Tibial nerve (tissue), 4 donors: ENCODE data around the gene ARHGAP21. TPM values are rescaled to one million over a fixed set of nuclear protein-coding genes. Genes with fewer than 3 reads are reported as not detected.

Source experiments
- DNase-seq, 2 donors: peaks; one replicate each; pipeline ENCODE4 v3.0.0-alpha.2; 2019; ENCODE audit warnings: low spot score in 2 of 2
- H3K27ac ChIP-seq, 4 donors: fragments of 200-600 bp; sonication (generic) in 3 of 4; one replicate each; pipeline ENCODE4 v1.5.1; 2017 to 2019; ENCODE audit warnings: mild to moderate bottlenecking in 1 of 4
- H3K27me3 ChIP-seq, 2 donors: fragments of 200-600 bp; sonication (generic) in 1 of 2; one replicate each; pipeline versions ENCODE4 v1.5.1 to v1.6.0; 2017 to 2019
- H3K36me3 ChIP-seq, 3 donors: fragments of 200-600 bp; sonication (generic); one replicate each; pipeline ENCODE4 v1.5.1; 2018 to 2019
- H3K4me1 ChIP-seq, 4 donors: fragments of 200-600 bp; sonication (generic) in 3 of 4; one replicate each; pipeline ENCODE4 v1.5.1; 2017 to 2019
- H3K4me3 ChIP-seq, 4 donors: fragments of 200-600 bp; sonication (generic) in 3 of 4; one replicate each; pipeline ENCODE4 v1.5.1; 2017 to 2019; ENCODE audit warnings: mild to moderate bottlenecking in 1 of 4, moderate library complexity in 1 of 4
- H3K9me3 ChIP-seq, 4 donors: fragments of 200-600 bp; sonication (generic) in 3 of 4; one replicate each; pipeline ENCODE4 v1.5.1; 2017 to 2019
- EP300 ChIP-seq, 2 donors: sonication (generic); formaldehyde crosslinking; IDR thresholded peaks; one replicate each; pipeline ENCODE4 v1.6.1; 2017; ENCODE audit warnings: antibody characterized with exemption in 2 of 2, mild to moderate bottlenecking in 1 of 2
- POLR2A ChIP-seq, 2 donors: fragments of 450-650 bp; IDR thresholded peaks; one replicate each; pipeline ENCODE4 v1.6.1; 2017; ENCODE audit warnings: antibody characterized with exemption in 2 of 2, mild to moderate bottlenecking in 2 of 2, moderate library complexity in 2 of 2
- WGBS, 2 donors: methylation state at CpG; one replicate each; pipeline ENCODE4 v1.1.5; 2018; 5-methylcytosine and 5-hydroxymethylcytosine counted together
- small RNA-seq: library from RNA; depleted of rRNA; stranded (forward); fragments of <200 nt; gene quantifications from one replicate; pipeline ENCODE3, GENCODE V24; 2016
- total RNA-seq, 4 donors: library from RNA; depleted of rRNA; stranded (reverse); fragments of >200 nt; gene quantifications; one replicate each; pipeline ENCODE4 v1.1.0, GENCODE V29; 2016
- TF ChIP-seq, protein P1 (sequence below), 5 experiments: fragments of 200-600 bp in 3 of 5; fragments of 450-650 bp in 2 of 5; sonication (generic) in 3 of 5; IDR thresholded peaks; one replicate each; pipeline ENCODE4 v1.5.1; 2016 to 2019; ENCODE audit warnings: antibody characterized with exemption in 5 of 5, mild to moderate bottlenecking in 3 of 5, moderate library complexity in 2 of 5

The ARHGAP21 gene
- total RNA-seq, 4 donors from 2014 or later, result 56.7 to 116 (median 80.2) TPM

- Histone ChIP-seq H3K9me3 (no peaks in the 10 kb centered on the region), H3K4me3 (no peak overlapping the region), H3K27me3 (no peaks in the 10 kb centered on the region), H3K36me3 (peaks cover 0 to 89% (median 0%) of the 10 kb centered on the region in 3 donors), H3K4me1 (no peaks in the 10 kb centered on the region), H3K27ac (no peak overlapping the region)
- 89 to 90% methylated on average over 14 of the region's 14 CpGs for WGBS, 2 donors
- TF ChIP-seq, protein P1, sequence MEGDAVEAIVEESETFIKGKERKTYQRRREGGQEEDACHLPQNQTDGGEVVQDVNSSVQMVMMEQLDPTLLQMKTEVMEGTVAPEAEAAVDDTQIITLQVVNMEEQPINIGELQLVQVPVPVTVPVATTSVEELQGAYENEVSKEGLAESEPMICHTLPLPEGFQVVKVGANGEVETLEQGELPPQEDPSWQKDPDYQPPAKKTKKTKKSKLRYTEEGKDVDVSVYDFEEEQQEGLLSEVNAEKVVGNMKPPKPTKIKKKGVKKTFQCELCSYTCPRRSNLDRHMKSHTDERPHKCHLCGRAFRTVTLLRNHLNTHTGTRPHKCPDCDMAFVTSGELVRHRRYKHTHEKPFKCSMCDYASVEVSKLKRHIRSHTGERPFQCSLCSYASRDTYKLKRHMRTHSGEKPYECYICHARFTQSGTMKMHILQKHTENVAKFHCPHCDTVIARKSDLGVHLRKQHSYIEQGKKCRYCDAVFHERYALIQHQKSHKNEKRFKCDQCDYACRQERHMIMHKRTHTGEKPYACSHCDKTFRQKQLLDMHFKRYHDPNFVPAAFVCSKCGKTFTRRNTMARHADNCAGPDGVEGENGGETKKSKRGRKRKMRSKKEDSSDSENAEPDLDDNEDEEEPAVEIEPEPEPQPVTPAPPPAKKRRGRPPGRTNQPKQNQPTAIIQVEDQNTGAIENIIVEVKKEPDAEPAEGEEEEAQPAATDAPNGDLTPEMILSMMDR (IDR thresholded peaks at IDR 0.05), result no peak
- DNase-seq, result no peak
These were observed 181.1 kb downstream of the ARHGAP21 start for GRCh38 chr10:24542314-24543270.

GRCh38 chr10:24541239-24541753 is 182.4 kb downstream of the ARHGAP21 start:
- H3K27me3 ChIP-seq, result no peaks in the 10 kb centered on the region
- H3K4me1 ChIP-seq, result no peaks in the 10 kb centered on the region
- no peak for DNase-seq
- H3K9me3 ChIP-seq, result no peaks in the 10 kb centered on the region
- 57 to 71% methylated on average over 9 of the region's 9 CpGs for WGBS, 2 donors
- H3K4me3 ChIP-seq, result no peak overlapping the region
- TF ChIP-seq, protein P1 (IDR thresholded peaks at IDR 0.05), result no peak
- TF ChIP-seq POLR2A (IDR thresholded peaks at IDR 0.05) (no peak), EP300 (IDR thresholded peaks at IDR 0.05) (no peak)
- no peak overlapping the region for H3K27ac ChIP-seq
- peaks cover 0 to 99% (median 0%) of the 10 kb centered on the region in 3 donors for H3K36me3 ChIP-seq

DNA sequence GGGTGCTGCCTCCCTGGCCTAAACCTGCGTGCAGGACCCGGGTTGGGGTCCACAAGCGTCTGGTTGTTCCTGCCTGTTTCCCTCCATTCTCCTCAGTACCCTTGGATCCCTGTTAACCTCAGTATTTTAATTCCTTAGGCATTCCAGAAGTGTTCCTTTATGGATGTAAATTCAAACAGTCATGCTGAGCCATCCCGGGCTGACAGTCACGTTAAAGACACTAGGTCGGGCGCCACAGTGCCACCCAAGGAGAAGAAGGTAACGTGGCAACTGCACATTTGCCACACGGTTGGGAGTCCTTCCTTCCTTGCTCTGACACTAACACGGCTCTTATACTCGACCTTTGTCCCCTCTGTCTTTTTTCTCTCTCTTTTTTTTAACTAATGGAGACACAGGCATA is 187.1 kb downstream of the ARHGAP21 start:
- DNase-seq, result no peak
- TF ChIP-seq, protein P1 (IDR thresholded peaks at IDR 0.05), result no peak
- TF ChIP-seq EP300 (IDR thresholded peaks at IDR 0.05) (no peak), POLR2A (IDR thresholded peaks at IDR 0.05) (no peak)
- peaks cover 0 to 99% (median 0%) of the 10 kb centered on the region in 3 donors for H3K36me3 ChIP-seq
- H3K4me3 ChIP-seq, result no peak overlapping the region
- H3K27ac ChIP-seq, result no peak overlapping the region
- no peaks in the 10 kb centered on the region for H3K4me1 ChIP-seq
- WGBS, 2 donors, result 82 to 83% methylated on average over 11 of the region's 11 CpGs
- no peaks in the 10 kb centered on the region for H3K9me3 ChIP-seq
- no peaks in the 10 kb centered on the region for H3K27me3 ChIP-seq

DNA sequence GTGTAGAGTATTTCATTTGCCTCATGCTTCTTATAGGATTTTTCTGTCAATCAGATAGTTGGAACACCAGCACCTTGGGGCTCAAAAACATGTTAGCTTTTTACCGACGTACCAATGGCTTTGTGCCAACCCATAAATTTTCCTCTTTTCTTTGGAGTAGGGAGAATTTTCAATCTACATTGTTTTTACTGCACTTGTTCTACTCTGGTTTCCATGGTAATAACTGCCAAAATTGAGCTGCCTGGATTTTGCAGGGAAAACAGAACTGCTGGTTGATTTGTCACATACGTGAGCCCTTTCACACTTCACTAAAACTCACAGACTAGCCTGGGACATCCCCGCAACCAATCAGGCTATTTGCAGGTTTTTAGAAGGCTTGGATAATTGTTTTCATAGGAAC is 189.7 kb downstream of the ARHGAP21 start:
- Histone ChIP-seq H3K9me3 (no peaks in the 10 kb centered on the region), H3K4me1 (no peaks in the 10 kb centered on the region), H3K36me3 (peaks cover 0 to 99% (median 0%) of the 10 kb centered on the region in 3 donors), H3K4me3 (no peak overlapping the region), H3K27ac (no peak overlapping the region), H3K27me3 (no peaks in the 10 kb centered on the region)
- no peak for DNase-seq
- 77% methylated on average over 4 of the region's 4 CpGs for WGBS, 2 donors
- TF ChIP-seq EP300 (IDR thresholded peaks at IDR 0.05) (no peak), POLR2A (IDR thresholded peaks at IDR 0.05) (no peak)
- TF ChIP-seq, protein P1 (IDR thresholded peaks at IDR 0.05), result no peak

Small RNAs within 50 kb of the gene (small RNA-seq; reads per million reads assigned to genes)
- not detected for gene RNA5SP305

Other genes with a start within 250 kb of the ARHGAP21 start
- gene PRTFDC1, start 228.7 kb upstream of the ARHGAP21 start, total RNA-seq, result 1 to 10 TPM in 3 of 4 donors, under 1 TPM in 1; 0.78 to 5.7 (median 1.3) TPM